NOMO-1 (cell line): Measurements from ENCODE around the gene KIAA0040.
A peak's percentile ranks its signal among the peaks of the same experiment; 100 is the strongest.

Source experiments
- DNase-seq, 2 experiments: peaks; one replicate each; lab custom pipeline; 2025; ENCODE audit not compliant: unreplicated experiment in 2 of 2; lab: John Stamatoyannopoulos, UW

KIAA0040 gene

DNA sequence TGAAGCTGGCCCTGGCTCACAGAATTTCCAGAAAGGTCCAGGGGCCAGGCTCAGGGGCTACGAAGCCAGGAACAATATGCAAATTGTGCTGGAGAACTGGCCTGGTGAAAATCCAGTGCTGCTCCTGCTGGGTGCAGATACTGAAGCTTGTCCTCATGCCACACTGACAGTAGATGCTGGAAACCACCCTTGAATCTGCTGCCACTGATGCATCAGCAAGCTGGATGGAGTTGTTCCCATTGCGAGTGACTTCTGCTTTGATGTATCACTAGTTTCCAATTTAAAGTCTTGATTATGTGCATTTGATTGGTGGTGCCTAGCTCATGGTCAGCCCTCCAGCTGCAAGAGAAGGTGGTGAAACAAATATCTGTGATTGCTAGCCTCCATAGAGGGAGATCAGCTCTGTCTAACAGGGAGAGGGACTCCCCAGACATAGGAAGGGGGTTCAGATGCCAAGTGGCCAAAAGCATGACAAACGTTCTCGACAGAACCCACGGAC lies 11.0 kb upstream of the KIAA0040 start:
- DNase-seq: no peak

- DNase-seq: no peak
These were observed 8.3 kb upstream of the KIAA0040 start for GRCh38 chr1:175200678-175201521.

DNA sequence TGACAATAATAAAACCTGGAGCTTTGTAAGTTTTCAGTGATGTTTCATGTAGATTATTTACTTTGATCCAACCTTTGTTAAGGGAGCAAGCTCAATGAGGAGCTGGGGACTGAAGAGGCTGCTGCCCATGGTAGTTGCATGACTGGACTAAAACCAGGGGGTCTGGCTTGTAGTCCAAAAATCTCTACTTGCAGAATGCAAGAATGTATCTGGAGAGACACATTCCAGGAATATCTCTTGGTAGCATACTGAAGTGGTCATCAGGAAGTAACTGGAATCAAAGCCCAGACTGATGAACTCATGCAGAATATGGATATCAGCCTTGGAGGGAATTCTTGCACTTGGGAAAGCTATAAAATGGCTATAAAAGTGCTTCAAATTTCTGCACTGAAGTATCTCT lies 5.8 kb upstream of the KIAA0040 start:
- DNase-seq: no peak

DNA sequence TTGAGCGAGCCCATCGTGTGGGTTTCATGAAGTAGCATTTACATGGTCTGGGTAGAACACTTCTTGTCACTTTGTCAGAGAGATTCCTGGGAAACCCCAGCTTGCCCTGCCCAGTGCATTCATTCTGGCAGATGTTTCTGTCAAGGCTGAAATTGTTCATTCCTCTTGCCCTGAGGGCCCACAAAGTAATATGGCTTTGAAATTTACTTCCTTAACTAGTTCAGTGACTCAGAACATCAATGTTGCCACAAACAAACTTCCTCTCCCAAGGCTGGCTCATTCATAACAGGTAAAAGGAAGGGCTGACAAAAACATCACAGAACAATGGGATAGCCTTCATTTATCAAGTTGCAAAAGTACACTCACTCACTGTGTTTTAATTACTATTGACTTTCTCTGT lies 5.0 kb upstream of the KIAA0040 start:
- DNase-seq: peak; percentile 45 to 72

DNA sequence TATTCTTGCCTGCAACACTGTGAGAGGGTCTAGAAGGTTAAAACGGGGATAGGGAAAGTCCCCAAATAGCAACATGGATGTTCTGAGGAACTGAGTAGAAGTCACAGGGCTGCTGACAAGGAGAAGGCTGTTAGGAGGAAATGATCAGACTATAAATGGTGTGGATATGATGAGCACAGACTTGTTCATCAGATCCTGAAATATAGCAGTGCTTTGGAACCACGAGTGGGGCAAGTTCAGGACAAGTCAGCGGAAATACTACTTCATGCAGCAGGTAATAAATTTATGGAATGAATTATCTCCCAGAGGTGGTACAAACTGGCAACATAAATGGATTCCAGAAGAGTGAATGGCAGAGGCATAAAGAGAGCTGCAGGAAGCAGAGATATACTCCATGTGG lies 3.2 kb upstream of the KIAA0040 start:
- peak in 1 of 2 experiments; percentile 20 for DNase-seq

- DNase-seq: no peak
These were observed 2.7 kb upstream of the KIAA0040 start for GRCh38 chr1:175195281-175195680.

- DNase-seq: no peak
These were observed 943 bp upstream of the KIAA0040 start for GRCh38 chr1:175193527-175193910.

GRCh38 chr1:175192111-175192629 lies 406 bp downstream of the KIAA0040 start:
- peak; percentile 30 to 38 for DNase-seq

- peak in 1 of 2 experiments; percentile 30 for DNase-seq
These were observed 917 bp downstream of the KIAA0040 start for GRCh38 chr1:175191659-175192058.

DNA sequence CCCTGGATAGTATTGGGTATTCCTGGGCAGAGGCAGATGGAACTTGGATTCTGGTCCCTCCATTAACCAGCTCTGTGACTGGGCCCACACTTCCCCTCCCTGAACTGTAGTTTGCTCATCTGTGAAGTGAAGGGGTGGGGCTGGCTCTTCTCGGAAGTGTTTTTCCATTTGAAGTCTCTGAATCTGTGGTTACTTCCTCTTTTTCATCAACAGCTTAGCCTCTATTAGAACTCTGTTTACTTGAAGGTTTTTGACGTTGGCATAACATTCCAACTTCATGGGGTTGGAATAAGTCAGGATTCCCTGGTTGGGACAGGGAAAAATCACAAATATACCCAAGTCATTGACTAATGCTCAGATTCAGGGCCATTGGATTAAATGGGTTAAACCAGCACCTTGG lies 3.6 kb downstream of the KIAA0040 start:
- DNase-seq: peak; percentile 91 to 93

DNA sequence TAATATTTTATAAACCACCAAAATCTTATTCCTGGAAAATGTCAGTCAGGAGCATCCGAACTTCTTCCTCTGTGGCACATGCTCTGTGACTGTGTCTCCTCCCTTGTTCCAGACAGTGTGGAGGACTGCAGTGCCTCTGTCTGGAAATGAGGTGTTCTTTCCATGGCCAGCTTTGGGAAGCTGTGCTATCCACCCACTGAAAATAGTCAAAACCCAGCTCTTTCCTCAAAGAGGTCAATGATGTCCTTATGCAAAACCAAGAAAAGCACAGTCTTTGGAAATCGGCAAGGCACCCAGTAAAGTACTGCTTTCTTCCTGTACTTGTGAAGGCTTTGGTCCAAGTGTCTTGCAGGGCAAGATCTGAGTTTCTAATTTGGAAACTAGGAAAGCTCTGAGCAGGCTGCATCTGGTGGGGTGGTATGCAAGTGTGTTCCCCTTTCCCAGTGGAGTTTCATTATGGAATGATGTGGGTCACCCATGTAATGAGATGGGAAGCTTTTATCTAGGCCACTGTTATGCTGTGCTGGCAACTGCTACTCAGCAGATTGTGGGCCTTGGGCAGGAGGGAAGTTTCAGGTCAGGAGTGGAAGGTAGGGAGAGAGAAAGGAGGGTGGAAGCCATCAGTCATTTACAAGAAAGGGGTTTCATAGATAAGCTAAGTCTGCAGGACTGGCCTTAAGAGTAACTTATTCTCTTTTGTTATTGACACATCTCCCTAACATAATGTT lies 6.0 kb downstream of the KIAA0040 start:
- DNase-seq: no peak

DNA sequence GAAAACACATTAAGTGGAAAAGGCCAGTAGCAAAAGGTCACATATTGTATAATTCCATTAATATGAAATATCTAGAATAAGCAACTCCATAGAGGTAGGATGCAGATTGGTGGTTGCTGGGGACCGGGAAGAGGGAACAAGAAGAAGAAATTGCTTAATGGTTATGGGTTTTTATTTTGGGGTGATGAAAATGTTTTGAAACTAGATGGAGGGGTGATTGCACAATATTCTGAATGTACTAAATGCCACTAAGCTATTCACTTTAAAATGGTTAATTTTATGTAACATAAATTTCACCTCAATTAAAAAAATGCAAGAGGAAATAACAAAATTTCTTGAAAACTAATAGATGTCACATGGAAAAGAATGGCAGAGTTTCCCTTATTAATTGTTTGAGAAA lies 6.7 kb downstream of the KIAA0040 start:
- peak; percentile 14 to 35 for DNase-seq

GRCh38 chr1:175183586-175183985 lies 9.0 kb downstream of the KIAA0040 start:
- no peak for DNase-seq

DNA sequence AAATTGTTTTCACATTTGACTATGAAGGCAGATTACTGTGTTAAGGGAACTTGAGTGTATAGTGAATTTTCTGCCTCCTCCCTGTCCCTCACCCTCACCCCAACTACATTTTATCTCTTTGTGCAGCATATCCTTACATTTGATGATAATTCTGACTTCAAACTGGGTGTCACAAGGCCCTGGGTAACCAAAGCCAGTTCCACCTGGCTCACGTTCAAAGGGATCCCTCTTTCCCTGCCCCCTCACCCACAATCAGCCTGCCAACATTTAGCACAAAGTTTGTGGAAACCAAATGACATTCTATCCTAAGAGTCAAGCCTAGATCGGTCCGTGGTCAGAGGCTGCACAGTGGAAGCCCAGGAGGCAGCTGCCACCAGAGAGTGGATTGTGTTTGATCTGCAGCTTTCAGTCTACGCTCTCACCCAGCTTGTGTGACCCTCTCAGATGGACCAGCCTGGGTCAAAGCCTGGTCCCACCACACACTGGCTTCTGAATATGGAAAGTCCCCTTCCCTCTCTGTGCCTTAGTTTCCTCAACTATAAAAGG lies 10.3 kb downstream of the KIAA0040 start:
- DNase-seq: no peak

- DNase-seq: no peak
These were observed 12.6 kb downstream of the KIAA0040 start for GRCh38 chr1:175179837-175180590.

DNA sequence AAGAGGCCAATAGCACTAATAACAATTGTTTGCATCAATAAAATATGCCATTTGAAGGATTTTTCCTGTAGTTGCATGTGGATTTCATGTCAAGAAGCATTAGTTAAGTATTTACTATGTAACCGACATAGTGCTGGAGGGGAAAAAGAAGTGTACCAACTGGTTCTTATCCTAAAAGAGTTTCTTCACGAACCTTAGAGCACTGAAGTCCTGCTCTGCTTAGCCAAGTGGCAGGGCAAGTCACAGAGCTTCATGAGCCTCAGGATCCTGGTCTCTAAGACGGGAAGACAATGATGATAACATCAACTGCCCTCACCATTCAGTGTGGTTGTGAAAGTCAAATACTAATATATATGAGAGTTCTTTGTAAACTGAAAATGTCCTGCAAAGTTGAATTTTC lies 14.1 kb downstream of the KIAA0040 start:
- DNase-seq: no peak

DNA sequence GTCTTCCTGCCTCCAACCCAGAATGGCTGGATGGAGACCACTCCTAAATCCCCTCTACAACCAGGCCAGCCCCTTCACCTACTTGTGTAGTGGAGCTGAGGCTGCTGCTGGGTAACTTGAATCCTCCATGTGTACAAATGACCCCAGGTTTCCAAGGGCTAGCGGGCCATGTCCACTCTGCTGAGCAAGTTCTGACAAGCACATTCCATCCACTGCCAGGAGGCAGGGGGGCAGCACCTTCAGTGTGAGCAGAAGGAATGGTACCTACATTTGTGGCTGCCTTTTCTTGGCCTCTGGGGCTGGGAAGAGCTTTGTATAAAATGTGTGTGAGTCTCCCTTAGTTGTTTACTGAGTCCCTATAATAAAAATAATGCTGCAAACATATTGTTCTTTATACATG lies 14.5 kb downstream of the KIAA0040 start:
- no peak for DNase-seq

- DNase-seq: no peak
These were observed 16.3 kb downstream of the KIAA0040 start for GRCh38 chr1:175176246-175176645.

- no peak for DNase-seq
These were observed 18.1 kb downstream of the KIAA0040 start for GRCh38 chr1:175174309-175175102.

DNA sequence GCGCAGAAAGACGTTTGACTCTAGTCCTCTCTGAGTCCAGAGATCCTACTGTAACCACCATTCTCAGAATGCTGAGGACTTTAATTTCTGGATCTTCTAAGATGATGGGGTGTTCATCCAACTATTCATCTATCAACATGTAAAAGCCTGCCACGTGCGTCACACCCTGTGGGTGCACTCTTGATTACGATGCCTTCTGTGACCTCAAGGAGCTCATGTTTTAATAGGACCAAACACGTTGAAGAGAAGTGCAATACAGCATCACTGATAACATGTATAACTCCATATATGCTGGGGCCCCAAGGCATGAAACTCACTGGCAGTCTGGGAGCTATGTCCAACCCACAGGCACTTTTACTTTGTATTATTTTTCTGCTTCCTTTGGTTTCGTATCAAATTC lies 19.0 kb downstream of the KIAA0040 start:
- no peak for DNase-seq
